Measurements from ENCODE around the gene MX1. TPM values are rescaled to one million over a fixed set of nuclear protein-coding genes. Genes with fewer than 3 reads are reported as not detected.

MX1 gene
- total and polyA plus RNA-seq, 12 donors = 14.0 to 44.4 (median 26.4) TPM

DNA sequence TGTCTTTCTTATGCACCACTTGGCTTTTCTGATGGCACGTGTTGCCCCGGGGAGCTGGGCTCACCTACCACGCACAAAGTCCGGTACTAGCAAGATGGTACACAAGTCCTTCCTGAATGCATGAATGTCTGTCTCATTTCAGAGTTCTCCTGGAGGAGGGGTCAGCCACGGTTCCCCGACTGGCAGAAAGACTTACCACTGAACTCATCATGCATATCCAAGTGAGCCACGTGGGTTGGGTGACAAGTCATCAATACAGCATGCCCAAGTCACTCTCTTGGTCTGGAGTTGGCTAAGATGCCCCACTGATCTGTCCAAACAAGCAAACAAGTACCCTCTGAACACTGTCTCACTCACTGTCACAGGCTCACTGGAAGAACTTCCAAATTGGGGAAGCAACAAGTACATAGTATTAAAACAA lies 28.6 kb upstream of the MX1 start:
- H3K27me3 ChIP-seq = no peaks in the 10 kb centered on the region
- H3K4me1 ChIP-seq (replicated peaks in 1 of 2) = no peaks in the 10 kb centered on the region
- H3K4me3 ChIP-seq = no peak overlapping the region
- intact Hi-C loops (cut with DNase I) = no loop called here
- peak in 1 of 7 donors; percentile 37 for DNase-seq
- WGBS, 4 donors = 78 to 88% (median 81%) methylated on average over 7 of the region's 7 CpGs
- no peak for TF ChIP-seq POLR2A (IDR thresholded peaks at IDR 0.05)
- no peak for TF ChIP-seq CTCF (IDR thresholded peaks at IDR 0.05)
- no peak overlapping the region for H3K27ac ChIP-seq
- H3K9me3 ChIP-seq (replicated peaks in 1 of 3) = no peaks in the 10 kb centered on the region
- no peaks in the 10 kb centered on the region for H3K36me3 ChIP-seq (replicated peaks in 1 of 2)

DNA sequence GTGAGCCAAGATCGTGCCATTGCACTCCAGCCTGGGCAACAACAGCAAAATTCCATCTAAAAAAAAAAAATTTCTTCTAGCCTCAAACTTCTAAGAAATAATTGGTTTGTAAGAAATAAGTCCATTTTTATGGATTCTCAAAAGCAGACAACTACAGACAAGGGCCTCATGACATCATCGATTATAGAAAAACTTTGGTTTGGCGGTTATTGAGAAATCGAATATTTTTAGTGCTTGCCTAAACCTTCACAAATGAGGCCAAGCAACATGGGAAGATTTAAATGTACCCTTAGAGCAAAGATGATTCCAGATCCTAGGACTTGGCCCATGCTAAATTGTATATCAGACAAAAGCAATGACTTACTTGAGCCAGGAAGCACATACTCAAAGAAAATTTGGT lies 27.8 kb upstream of the MX1 start:
- Histone ChIP-seq H3K27ac (no peak overlapping the region), H3K36me3 (replicated peaks in 1 of 2) (no peaks in the 10 kb centered on the region), H3K27me3 (no peaks in the 10 kb centered on the region), H3K4me3 (no peak overlapping the region), H3K9me3 (replicated peaks in 1 of 3) (no peaks in the 10 kb centered on the region), H3K4me1 (replicated peaks in 1 of 2) (no peaks in the 10 kb centered on the region)
- WGBS, 4 donors = 80 to 90% (median 85%) methylated on average over 4 of the region's 4 CpGs
- DNase-seq = no peak
- intact Hi-C loops (cut with DNase I) = no loop called here
- TF ChIP-seq CTCF (IDR thresholded peaks at IDR 0.05) = no peak

DNA sequence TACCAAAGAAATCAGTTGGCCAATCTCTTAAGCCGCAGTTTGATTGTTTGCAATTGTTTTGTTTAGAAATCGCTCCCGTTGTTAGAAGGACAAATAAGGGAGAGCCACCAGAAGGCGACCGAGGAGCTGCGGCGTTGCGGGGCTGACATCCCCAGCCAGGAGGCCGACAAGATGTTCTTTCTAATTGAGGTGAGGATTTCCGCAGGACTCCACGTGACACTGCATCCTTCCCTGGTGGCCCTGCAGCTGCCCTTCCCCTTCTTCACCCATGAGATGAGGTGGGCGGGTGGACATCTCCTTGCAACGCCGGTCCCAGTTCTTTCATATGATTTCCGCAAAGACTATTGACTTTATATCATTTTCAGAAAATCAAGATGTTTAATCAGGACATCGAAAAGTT lies 27.2 kb upstream of the MX1 start:
- no peak overlapping the region for H3K27ac ChIP-seq
- TF ChIP-seq CTCF (IDR thresholded peaks at IDR 0.05) (no peak), POLR2A (IDR thresholded peaks at IDR 0.05) (no peak)
- no peaks in the 10 kb centered on the region for H3K36me3 ChIP-seq (replicated peaks in 1 of 2)
- 90 to 96% (median 92%) methylated on average over 16 of the region's 16 CpGs for WGBS, 4 donors
- intact Hi-C loops (cut with DNase I) = no loop called here
- H3K9me3 ChIP-seq (replicated peaks in 1 of 3) = no peaks in the 10 kb centered on the region
- no peak overlapping the region for H3K4me3 ChIP-seq
- no peaks in the 10 kb centered on the region for H3K27me3 ChIP-seq
- no peaks in the 10 kb centered on the region for H3K4me1 ChIP-seq (replicated peaks in 1 of 2)
- peak in 1 of 7 donors; percentile 14 for DNase-seq

GRCh38 chr21:41399246-41399800 lies 26.7 kb upstream of the MX1 start:
- H3K9me3 ChIP-seq (replicated peaks in 1 of 3) = no peaks in the 10 kb centered on the region
- peak in 1 of 7 donors; percentile 11 for DNase-seq
- WGBS, 4 donors = 74 to 90% (median 86%) methylated on average over 7 of the region's 7 CpGs
- TF ChIP-seq CTCF (IDR thresholded peaks at IDR 0.05) = no peak
- TF ChIP-seq POLR2A (IDR thresholded peaks at IDR 0.05) = no peak
- H3K27me3 ChIP-seq = no peaks in the 10 kb centered on the region
- intact Hi-C loops (cut with DNase I) = no loop called here
- no peaks in the 10 kb centered on the region for H3K36me3 ChIP-seq (replicated peaks in 1 of 2)
- H3K4me3 ChIP-seq = no peak overlapping the region
- H3K4me1 ChIP-seq (replicated peaks in 1 of 2) = no peaks in the 10 kb centered on the region
- H3K27ac ChIP-seq = no peak overlapping the region

Data from adrenal gland (tissue), 12 donors.